ENCODE measurements around the gene AMBRA1.

Gene AMBRA1

GRCh38 chr11:46527591-46528130 is 66.2 kb downstream of the AMBRA1 start:
- no peak for TF ChIP-seq CTCF (conservative IDR thresholded peaks at IDR 0.05)

GRCh38 chr11:46526216-46527215 is 67.3 kb downstream of the AMBRA1 start:
- no peak overlapping the region for H3K27ac ChIP-seq
- TF ChIP-seq CTCF (conservative IDR thresholded peaks at IDR 0.05) = no peak

More at GRCh38 chr11:46527591-46528130, 66.2 kb downstream of the AMBRA1 start:
- no peak overlapping the region for H3K27ac ChIP-seq

DNA sequence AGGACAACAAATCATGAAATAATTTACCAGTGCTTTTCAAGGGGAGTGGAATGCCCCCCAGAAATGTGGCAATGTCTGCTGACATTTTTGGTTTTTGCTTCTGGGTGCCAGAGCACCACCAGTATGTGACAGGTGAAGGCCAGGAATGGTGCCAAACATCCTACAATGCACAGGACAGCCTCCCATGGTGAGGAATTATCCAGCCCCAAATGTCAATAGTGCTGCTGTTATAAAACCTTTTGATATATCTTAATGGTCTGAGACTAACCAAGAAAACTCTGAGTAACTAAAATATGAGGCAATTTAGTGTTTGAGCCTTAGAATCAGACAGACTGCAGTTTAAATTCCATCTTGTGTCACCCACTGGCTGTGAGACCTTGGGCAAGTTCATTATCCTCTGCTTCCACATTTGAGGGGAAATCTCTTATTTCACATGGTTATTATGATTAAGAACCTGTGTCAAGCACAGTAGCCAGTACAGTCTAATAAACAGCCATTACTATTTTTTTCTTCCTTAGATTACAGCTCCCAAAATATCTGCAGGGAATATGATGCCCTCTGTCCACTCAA is 69.5 kb downstream of the AMBRA1 start:
- no peak overlapping the region for H3K27ac ChIP-seq
- TF ChIP-seq CTCF (conservative IDR thresholded peaks at IDR 0.05) = no peak

- no peak for TF ChIP-seq CTCF (conservative IDR thresholded peaks at IDR 0.05)
- H3K27ac ChIP-seq = no peak overlapping the region
Observed at GRCh38 chr11:46523290-46523689, 70.5 kb downstream of the AMBRA1 start.

DNA sequence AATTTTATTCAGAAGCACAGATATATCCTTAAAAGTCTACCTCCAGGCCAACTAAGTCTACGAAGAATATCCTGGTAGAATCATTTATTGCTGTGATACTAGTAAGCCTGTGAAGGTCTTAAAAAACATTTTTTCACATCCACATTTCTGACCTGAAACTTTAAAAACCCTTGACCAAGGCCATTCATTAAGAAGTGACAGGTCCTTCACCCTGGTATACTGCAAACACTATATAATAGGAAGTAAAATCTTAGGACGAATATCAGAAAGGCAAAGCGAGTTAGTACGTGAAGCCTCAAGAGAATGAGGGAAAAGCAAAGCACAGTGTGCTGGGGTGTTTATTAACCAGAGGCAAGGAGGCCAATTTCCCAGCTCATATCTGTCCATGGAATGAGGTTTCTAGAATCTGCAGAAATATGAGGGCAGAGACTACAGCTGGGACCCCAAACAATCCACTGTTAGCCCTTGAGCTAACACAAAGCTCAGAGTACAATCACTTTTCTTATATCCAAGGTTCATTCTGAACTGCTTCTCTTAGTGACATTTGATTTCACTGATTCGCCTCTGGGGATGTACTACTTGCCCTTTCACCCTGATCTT is 71.0 kb downstream of the AMBRA1 start:
- no peak for TF ChIP-seq CTCF (conservative IDR thresholded peaks at IDR 0.05)
- no peak overlapping the region for H3K27ac ChIP-seq

- H3K27ac ChIP-seq = no peak overlapping the region
Observed at GRCh38 chr11:46521961-46522681, 71.7 kb downstream of the AMBRA1 start.

More at GRCh38 chr11:46521961-46522681, 71.7 kb downstream of the AMBRA1 start:
- no peak for TF ChIP-seq CTCF (conservative IDR thresholded peaks at IDR 0.05)

Data from VCaP (cell line).